A549 (cell line): ENCODE results near the gene OR4K17. TPM values are rescaled to one million over a fixed set of nuclear protein-coding genes. Genes with fewer than 3 reads are reported as not detected.

Source experiments
- ATAC-seq, 2 experiments: fragments of 200-7000 bp in 1 of 2; fragments of >200 bp in 1 of 2; cut with Nextera tagmentation in 1 of 2; cut with Tn5 transposase in 1 of 2; 3 replicates each; pipeline versions ENCODE4 v1.8.0 to v1.9.1; 2018 to 2020; ENCODE audit warnings: mild to moderate bottlenecking in 1 of 2, moderate library complexity in 1 of 2
- CTCF ChIA-PET: fragments of 300-600 bp; sonication (Branson Sonifier 250); formaldehyde crosslinking; extraction: SDS; loops from one replicate; lab custom pipeline; 2021; ENCODE audit warnings: antibody characterized with exemption, inconsistent platforms; lab: Yijun Ruan, JAX
- POLR2A ChIA-PET: fragments of 350-600 bp; formaldehyde crosslinking; extraction: SDS; loops from one replicate; lab custom pipeline; 2021; ENCODE audit warnings: antibody characterized with exemption, inconsistent platforms; lab: Yijun Ruan, JAX
- DNase-seq, 2 experiments: peaks; one replicate each; pipeline versions ENCODE4 v3.0.0 to v3.0.0-alpha.2; 2011 to 2016; ENCODE audit warnings: low read depth in 1 of 2, low spot score in 1 of 2
- FAIRE-seq: peaks from 2 replicates; lab custom pipeline; 2011; peaks lifted over from hg19 to GRCh38; lab: Jason Lieb, UNC
- H3K27ac ChIP-seq, 2 experiments: fragments of >200 bp; sonication (Bioruptor Twin); formaldehyde crosslinking; 3 replicates each; pipeline ENCODE4 v1.5.1; 2016 to 2017
- H3K4me1 ChIP-seq: fragments of >200 bp; sonication (Bioruptor Twin); formaldehyde crosslinking; 3 replicates; pipeline ENCODE4 v1.6.1; 2016
- H3K4me2 ChIP-seq: fragments of >200 bp; sonication (Bioruptor Twin); formaldehyde crosslinking; 3 replicates; pipeline ENCODE4 v1.6.1; 2016
- H3K4me3 ChIP-seq: fragments of >200 bp; sonication (Bioruptor Twin); formaldehyde crosslinking; 3 replicates; pipeline ENCODE4 v1.5.1; 2016
- H3K9me3 ChIP-seq: fragments of >200 bp; sonication (Bioruptor Twin); formaldehyde crosslinking; 3 replicates; pipeline ENCODE4 v1.6.1; 2016
- CEBPB ChIP-seq, 2 experiments: fragments of >200 bp in 1 of 2; sonication (Bioruptor Twin) in 1 of 2; formaldehyde crosslinking in 1 of 2; IDR thresholded peaks; 2 replicates each; pipeline ENCODE4 v1.6.1; 2012 to 2016
- EP300 ChIP-seq, 2 experiments: fragments of >200 bp; sonication (Bioruptor Twin); formaldehyde crosslinking; IDR thresholded peaks; 2 replicates in 1 of 2; 3 replicates in 1 of 2; pipeline ENCODE4 v1.6.1; 2016 to 2017
- FOSB ChIP-seq: fragments of 250-450 bp; sonication (Bioruptor Pico); IDR thresholded peaks from 2 replicates; pipeline ENCODE4 v1.5.0; 2020; ENCODE audit warnings: mild to moderate bottlenecking, moderate library complexity
- GATA3 ChIP-seq: IDR thresholded peaks from 2 replicates; pipeline ENCODE4 v1.6.1; 2012; ENCODE audit warnings: borderline replicate concordance
- HOXA7 ChIP-seq: fragments of 250-450 bp; sonication (Bioruptor Pico); IDR thresholded peaks from 2 replicates; pipeline ENCODE4 v1.5.0; 2020; ENCODE audit warnings: mild to moderate bottlenecking, moderate library complexity
- MAFK ChIP-seq: fragments of 450-650 bp; IDR thresholded peaks from 2 replicates; pipeline ENCODE4 v1.6.1; 2014; ENCODE audit not compliant: partially characterized antibody
- PHF8 ChIP-seq: fragments of 200-600 bp; sonication (generic); IDR thresholded peaks from 2 replicates; pipeline ENCODE4 v1.6.1; 2016; ENCODE audit warnings: low read depth, mild to moderate bottlenecking, antibody characterized with exemption, moderate library complexity, borderline replicate concordance
- POLR2A ChIP-seq: IDR thresholded peaks from 2 replicates; pipeline ENCODE4 v1.6.1; 2012; ENCODE audit warnings: mild to moderate bottlenecking, low read length
- RAD21 ChIP-seq, 2 experiments: fragments of >200 bp in 1 of 2; sonication (Bioruptor Twin) in 1 of 2; formaldehyde crosslinking in 1 of 2; IDR thresholded peaks in 1 of 2; conservative IDR thresholded peaks in 1 of 2; 2 replicates in 1 of 2; 3 replicates in 1 of 2; pipeline ENCODE4 v1.6.1; 2012 to 2018; ENCODE audit warnings: inconsistent platforms in 1 of 2
- TP53 ChIP-seq: fragments of 250-450 bp; sonication (Bioruptor Pico); IDR thresholded peaks from 2 replicates; pipeline ENCODE4 v1.5.0; 2021; ENCODE audit warnings: mild to moderate bottlenecking, moderate library complexity
- WGBS: methylation state at CpG from one replicate; pipeline ENCODE4 v1.1.6; 2017; ENCODE audit errors: missing lambda C conversion rate; 5-methylcytosine and 5-hydroxymethylcytosine counted together
- polyA plus RNA-seq, 4 experiments: library from polyadenylated mRNA; depleted of rRNA in 3 of 4; stranded (reverse); fragments of >200 nt; fragmentation: RNase III in 1 of 4; extraction: RNeasy Plus Mini Kit Qiagen cat#74134 plus additional on column Dnase treatment in 1 of 4; gene quantifications; 2 replicates in 3 of 4; 3 replicates in 1 of 4; pipeline ENCODE4 v1.2.3, GENCODE V29; 2011 to 2017
- TF ChIP-seq, protein P1 (sequence below): IDR thresholded peaks from 2 replicates; pipeline ENCODE4 v1.6.1; 2012
- TF ChIP-seq, protein P2 (sequence below): fragments of >200 bp; sonication (Bioruptor Twin); formaldehyde crosslinking; IDR thresholded peaks from 3 replicates; pipeline ENCODE4 v1.6.1; 2016
- TF ChIP-seq, protein P3 (sequence below): fragments of 250-450 bp; sonication (Bioruptor Pico); IDR thresholded peaks from 2 replicates; pipeline ENCODE4 v1.5.0; 2021; ENCODE audit warnings: mild to moderate bottlenecking, moderate library complexity, borderline replicate concordance

Gene OR4K17
- polyA plus RNA-seq, 2 of the 4 experiments (the other 2 are of a cell fraction) = not detected

DNA sequence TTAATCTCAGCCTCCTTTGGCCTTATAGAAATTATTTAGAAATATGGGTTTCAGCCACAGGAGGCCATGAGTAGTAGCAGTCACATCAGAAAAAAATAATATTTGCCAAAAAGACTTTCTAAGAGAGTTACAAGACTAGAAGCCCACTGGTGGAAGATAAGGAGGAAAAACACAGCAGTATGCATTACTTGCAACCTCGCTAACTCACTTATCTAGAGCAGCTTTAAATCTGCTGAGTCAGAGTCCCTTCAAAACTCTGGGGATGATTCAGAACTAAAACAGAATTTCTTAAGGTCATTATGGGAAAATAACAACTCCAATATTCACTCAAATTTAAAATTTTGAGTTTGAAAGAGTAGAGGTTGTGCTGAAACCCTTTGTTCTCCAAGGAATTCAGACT lies 6.2 kb downstream of the OR4K17 start:
- TF ChIP-seq PHF8 = no peak
- TF ChIP-seq HOXA7 (CRISPR knock-in tag) = no peak
- TF ChIP-seq, protein P1, sequence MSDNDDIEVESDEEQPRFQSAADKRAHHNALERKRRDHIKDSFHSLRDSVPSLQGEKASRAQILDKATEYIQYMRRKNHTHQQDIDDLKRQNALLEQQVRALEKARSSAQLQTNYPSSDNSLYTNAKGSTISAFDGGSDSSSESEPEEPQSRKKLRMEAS = no peak
- TF ChIP-seq MAFK = peak; percentile 73
- TF ChIP-seq, protein P2, sequence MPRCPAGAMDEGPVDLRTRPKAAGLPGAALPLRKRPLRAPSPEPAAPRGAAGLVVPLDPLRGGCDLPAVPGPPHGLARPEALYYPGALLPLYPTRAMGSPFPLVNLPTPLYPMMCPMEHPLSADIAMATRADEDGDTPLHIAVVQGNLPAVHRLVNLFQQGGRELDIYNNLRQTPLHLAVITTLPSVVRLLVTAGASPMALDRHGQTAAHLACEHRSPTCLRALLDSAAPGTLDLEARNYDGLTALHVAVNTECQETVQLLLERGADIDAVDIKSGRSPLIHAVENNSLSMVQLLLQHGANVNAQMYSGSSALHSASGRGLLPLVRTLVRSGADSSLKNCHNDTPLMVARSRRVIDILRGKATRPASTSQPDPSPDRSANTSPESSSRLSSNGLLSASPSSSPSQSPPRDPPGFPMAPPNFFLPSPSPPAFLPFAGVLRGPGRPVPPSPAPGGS = no peak
- no peak for TF ChIP-seq CEBPB (IDR thresholded peaks at IDR 0.05)
- TF ChIP-seq EP300 (IDR thresholded peaks at IDR 0.05) = no peak
- TF ChIP-seq, all 56 proteins: peak for 1
- no peak for FAIRE-seq
- no peak overlapping the region for H3K4me3 ChIP-seq
- peak overlapping the region in 1 of 2 experiments; percentile 34; a peak in 1 of 6 replicates for H3K27ac ChIP-seq
- WGBS = 66% methylated on average over 1 of the region's 1 CpG
- H3K4me2 ChIP-seq = no peak overlapping the region
- CTCF ChIA-PET = interaction anchor here (0.7 kb wide), 1 partner anchor 101 kb away, joined by 3 read pairs; no protein-coding TSS in a partner anchor
- POLR2A ChIA-PET = no interaction called here
- DNase-seq = no peak
- H3K4me1 ChIP-seq = no peaks in the 10 kb centered on the region
- no peaks in the 10 kb centered on the region for H3K9me3 ChIP-seq
- ATAC-seq = no peak

DNA sequence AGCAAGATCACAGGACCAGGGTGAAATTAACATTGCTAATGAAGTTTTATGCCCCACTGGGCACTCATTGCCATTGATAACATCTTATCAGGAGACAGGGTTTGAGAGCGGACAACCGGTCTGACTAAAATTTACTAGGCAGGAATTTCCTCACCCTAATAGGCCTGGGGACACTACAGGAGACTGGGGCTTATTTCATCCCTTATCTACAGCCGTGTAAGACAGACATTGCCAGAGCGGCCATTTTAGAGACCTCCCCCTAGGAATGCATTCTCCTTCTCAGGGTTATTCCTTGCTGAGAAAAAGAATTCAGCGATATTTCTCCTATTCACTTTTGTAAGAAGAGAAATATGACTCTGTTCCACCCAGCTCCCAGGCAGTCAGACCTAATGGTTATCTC lies 8.3 kb downstream of the OR4K17 start:
- ATAC-seq (no peak), DNase-seq (no peak), FAIRE-seq (no peak)
- 37% methylated on average over 5 of the region's 5 CpGs for WGBS
- Histone ChIP-seq H3K27ac (no peak overlapping the region), H3K4me3 (no peak overlapping the region), H3K4me1 (no peaks in the 10 kb centered on the region), H3K4me2 (no peak overlapping the region), H3K9me3 (no peaks in the 10 kb centered on the region)
- ChIA-PET CTCF (no interaction called here), POLR2A (no interaction called here)
- TF ChIP-seq TP53 (CRISPR knock-in tag) = no peak

DNA sequence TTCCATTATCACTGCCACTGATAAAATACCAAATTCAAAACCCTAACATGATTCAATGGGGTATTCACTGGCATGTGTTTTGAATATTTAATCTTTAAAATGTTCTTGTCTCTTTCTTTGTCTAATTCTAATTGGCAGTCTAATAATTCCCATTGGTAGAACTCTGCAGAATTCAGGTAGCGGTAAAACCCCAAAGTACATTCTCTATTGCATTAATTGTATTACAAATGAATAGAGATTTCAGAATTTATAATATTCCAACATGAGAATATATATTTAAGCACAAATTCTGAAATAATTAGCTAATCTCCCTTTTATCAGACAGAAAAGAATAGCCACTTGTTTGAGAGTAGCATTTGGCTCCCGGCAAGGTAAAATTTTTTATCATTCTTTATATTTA lies 28.0 kb downstream of the OR4K17 start, which contains the start of gene OR4N5:
OR4N5 (plus strand) TSS at position 301 of the 400 bp plus-strand sequence. CDS start 4,916 bp downstream, outside the sequence.
- Histone ChIP-seq H3K9me3 (no peaks in the 10 kb centered on the region), H3K4me2 (no peak within 1 kb of the TSS), H3K4me3 (no peak within 1 kb of the TSS), H3K4me1 (no peaks in the 10 kb centered on the region), H3K27ac (no peak within 1 kb of the TSS)
- DNase-seq = no peak
- WGBS = 47% methylated on average over 2 of the region's 2 CpGs
- FAIRE-seq = no peak
- POLR2A ChIA-PET = no interaction called here
- no peak for ATAC-seq
- TF ChIP-seq HOXA7 (CRISPR knock-in tag) (no peak), EP300 (IDR thresholded peaks at IDR 0.05) (no peak), GATA3 (no peak), FOSB (CRISPR knock-in tag) (no peak), POLR2A (no peak)
- CTCF ChIA-PET = no interaction called here

DNA sequence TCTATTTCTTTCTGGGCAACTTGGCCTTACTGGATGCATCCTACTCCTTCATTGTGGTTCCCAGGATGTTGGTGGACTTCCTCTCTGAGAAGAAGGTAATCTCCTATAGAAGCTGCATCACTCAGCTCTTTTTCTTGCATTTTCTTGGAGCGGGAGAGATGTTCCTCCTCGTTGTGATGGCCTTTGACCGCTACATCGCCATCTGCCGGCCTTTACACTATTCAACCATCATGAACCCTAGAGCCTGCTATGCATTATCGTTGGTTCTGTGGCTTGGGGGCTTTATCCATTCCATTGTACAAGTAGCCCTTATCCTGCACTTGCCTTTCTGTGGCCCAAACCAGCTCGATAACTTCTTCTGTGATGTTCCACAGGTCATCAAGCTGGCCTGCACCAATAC lies 33.4 kb downstream of the OR4K17 start:
- ChIA-PET POLR2A (no interaction called here), CTCF (interaction anchor here (0.6 to 1.0 kb wide), 2 partner anchors 32 to 516 kb away, joined by 3 read pairs; no protein-coding TSS in a partner anchor)
- TF ChIP-seq RAD21 (conservative IDR thresholded peaks at IDR 0.05 in 1 of 2, IDR thresholded peaks at IDR 0.05 in 1 of 2) = 0 out of 5 replicates have a peak, but pooled peaks of 1 of the 2 experiments have one; percentile 15
- TF ChIP-seq, protein P3, sequence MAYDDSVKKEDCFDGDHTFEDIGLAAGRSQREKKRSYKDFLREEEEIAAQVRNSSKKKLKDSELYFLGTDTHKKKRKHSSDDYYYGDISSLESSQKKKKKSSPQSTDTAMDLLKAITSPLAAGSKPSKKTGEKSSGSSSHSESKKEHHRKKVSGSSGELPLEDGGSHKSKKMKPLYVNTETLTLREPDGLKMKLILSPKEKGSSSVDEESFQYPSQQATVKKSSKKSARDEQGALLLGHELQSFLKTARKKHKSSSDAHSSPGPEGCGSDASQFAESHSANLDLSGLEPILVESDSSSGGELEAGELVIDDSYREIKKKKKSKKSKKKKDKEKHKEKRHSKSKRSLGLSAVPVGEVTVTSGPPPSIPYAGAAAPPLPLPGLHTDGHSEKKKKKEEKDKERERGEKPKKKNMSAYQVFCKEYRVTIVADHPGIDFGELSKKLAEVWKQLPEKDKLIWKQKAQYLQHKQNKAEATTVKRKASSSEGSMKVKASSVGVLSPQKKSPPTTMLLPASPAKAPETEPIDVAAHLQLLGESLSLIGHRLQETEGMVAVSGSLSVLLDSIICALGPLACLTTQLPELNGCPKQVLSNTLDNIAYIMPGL (CRISPR knock-in tag) = no peak
- Histone ChIP-seq H3K9me3 (no peaks in the 10 kb centered on the region), H3K4me3 (no peak overlapping the region), H3K4me1 (no peaks in the 10 kb centered on the region), H3K27ac (no peak overlapping the region), H3K4me2 (no peak overlapping the region)
- WGBS = 2% methylated on average over 7 of the region's 7 CpGs
- DNase-seq = peak in 1 of 2 experiments; percentile 23
- ATAC-seq = peak in 1 of 2 experiments; percentile 83; a peak in 3 of 6 replicates
- FAIRE-seq = no peak
